ENCODE data around the gene GPR78. TPM values are rescaled to one million over a fixed set of nuclear protein-coding genes. Genes with fewer than 3 reads are reported as not detected.
A peak's percentile ranks its signal among the peaks of the same experiment; 100 is the strongest.

The GPR78 gene
- polyA plus RNA-seq, 1 donor (not counting 4 experiments of a cell fraction or from before 2014, with no cell fraction given), result not detected

DNA sequence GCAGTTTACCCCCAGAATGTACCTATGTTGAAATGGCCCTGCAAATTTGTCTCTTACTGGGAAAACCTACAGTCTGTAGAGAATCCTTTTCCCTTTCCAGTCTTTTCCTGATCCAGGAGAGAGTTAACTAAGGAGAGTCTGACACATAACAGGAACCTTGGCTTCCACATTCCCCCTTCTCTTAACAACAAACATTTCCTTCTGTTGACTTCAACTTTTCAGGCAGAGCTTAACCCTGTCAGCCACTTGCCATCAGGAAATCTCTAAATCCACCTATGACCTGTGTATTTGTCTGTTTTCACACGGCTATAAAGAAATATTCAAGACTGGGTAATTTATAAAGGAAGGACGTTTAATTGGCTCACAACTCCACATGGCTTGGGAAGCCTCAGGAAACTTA is 45.6 kb upstream of the GPR78 start:
- H3K9ac ChIP-seq (ENCODE audit: control insufficient read depth, extremely low read depth, insufficient read depth, low read length), result no peak overlapping the region
- H4K20me1 ChIP-seq (ENCODE audit: control insufficient read depth, extremely low read depth, insufficient read depth, low read length), result no peaks in the 10 kb centered on the region
- DNase-seq (ENCODE audit: low read depth, low spot score), result no peak
- H3K4me2 ChIP-seq (ENCODE audit: control insufficient read depth, extremely low read depth, insufficient read depth, low read depth, low read length), result peak overlapping the region; percentile 69
- no peaks in the 10 kb centered on the region for H3K36me3 ChIP-seq (ENCODE audit: control insufficient read depth in 2 of 2, extremely low read depth in 1 of 2, insufficient read depth in 2 of 2, low read length in 2 of 2)
- H3K79me2 ChIP-seq (ENCODE audit: control insufficient read depth, insufficient read depth, low read length), result no peaks in the 10 kb centered on the region
- no peak for TF ChIP-seq EZH2 (IDR thresholded peaks at IDR 0.05; ENCODE audit: low read length)
- TF ChIP-seq, protein P1, sequence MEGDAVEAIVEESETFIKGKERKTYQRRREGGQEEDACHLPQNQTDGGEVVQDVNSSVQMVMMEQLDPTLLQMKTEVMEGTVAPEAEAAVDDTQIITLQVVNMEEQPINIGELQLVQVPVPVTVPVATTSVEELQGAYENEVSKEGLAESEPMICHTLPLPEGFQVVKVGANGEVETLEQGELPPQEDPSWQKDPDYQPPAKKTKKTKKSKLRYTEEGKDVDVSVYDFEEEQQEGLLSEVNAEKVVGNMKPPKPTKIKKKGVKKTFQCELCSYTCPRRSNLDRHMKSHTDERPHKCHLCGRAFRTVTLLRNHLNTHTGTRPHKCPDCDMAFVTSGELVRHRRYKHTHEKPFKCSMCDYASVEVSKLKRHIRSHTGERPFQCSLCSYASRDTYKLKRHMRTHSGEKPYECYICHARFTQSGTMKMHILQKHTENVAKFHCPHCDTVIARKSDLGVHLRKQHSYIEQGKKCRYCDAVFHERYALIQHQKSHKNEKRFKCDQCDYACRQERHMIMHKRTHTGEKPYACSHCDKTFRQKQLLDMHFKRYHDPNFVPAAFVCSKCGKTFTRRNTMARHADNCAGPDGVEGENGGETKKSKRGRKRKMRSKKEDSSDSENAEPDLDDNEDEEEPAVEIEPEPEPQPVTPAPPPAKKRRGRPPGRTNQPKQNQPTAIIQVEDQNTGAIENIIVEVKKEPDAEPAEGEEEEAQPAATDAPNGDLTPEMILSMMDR (optimal IDR thresholded peaks at IDR 0.05 in 1 of 3, IDR thresholded peaks at IDR 0.05 in 1 of 3, conservative IDR thresholded peaks at IDR 0.05 in 1 of 3; ENCODE audit: extremely low read depth in 1 of 3, insufficient read depth in 2 of 3, low read length in 3 of 3), result no peak
- H3K27ac ChIP-seq (ENCODE audit: control insufficient read depth, insufficient read depth, low read length), result peak overlapping the region; percentile 4
- H3K27me3 ChIP-seq (ENCODE audit: control insufficient read depth, extremely low read depth, insufficient read depth, low read length), result peaks cover 7% of the 10 kb centered on the region
- H3K4me3 ChIP-seq (ENCODE audit: control insufficient read depth in 2 of 3, extremely low read depth in 1 of 3, insufficient read depth in 2 of 3, low read depth in 1 of 3, low read length in 3 of 3), result no peak overlapping the region
- no peak overlapping the region for H2AFZ ChIP-seq (ENCODE audit: control insufficient read depth, low read length)
- no peaks in the 10 kb centered on the region for H3K9me1 ChIP-seq (ENCODE audit: control insufficient read depth, extremely low read depth, insufficient read depth, low read length)
- no peaks in the 10 kb centered on the region for H3K9me3 ChIP-seq (ENCODE audit: control insufficient read depth, low read depth, low read length)
- dilution Hi-C loops (cut with MboI; ENCODE audit: extremely low pct_ligation_motif_present, low sequenced_read_pairs), result no loop called here
- peaks cover 30% of the 10 kb centered on the region for H3K4me1 ChIP-seq (ENCODE audit: control insufficient read depth, extremely low read depth, insufficient read depth, low read length)
- no peak for FAIRE-seq

DNA sequence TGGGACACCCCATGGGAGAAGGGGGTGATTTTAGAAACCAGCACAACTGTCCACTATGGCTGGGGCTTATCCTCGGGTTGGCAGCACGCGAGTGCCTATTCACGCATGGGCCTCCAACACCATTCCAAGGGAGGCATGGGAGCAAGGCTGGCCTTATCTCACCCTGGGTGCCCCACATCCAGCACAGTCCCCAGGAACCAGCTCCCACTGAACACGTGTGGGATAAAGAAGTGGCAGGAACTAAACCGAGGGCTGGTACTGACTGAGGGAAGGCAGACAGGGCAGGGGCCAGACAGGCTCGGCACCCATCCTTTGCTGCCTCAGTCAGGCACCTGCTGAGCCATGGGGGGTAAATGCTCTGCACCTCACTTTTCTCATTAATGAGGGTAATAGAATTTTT is 43.7 kb upstream of the GPR78 start:
- H3K9me3 ChIP-seq (ENCODE audit: control insufficient read depth, low read depth, low read length), result no peaks in the 10 kb centered on the region
- H3K36me3 ChIP-seq (ENCODE audit: control insufficient read depth in 2 of 2, extremely low read depth in 1 of 2, insufficient read depth in 2 of 2, low read length in 2 of 2), result no peaks in the 10 kb centered on the region
- dilution Hi-C loops (cut with MboI; ENCODE audit: extremely low pct_ligation_motif_present, low sequenced_read_pairs), result no loop called here
- no peak overlapping the region for H3K4me2 ChIP-seq (ENCODE audit: control insufficient read depth, extremely low read depth, insufficient read depth, low read depth, low read length)
- H3K4me1 ChIP-seq (ENCODE audit: control insufficient read depth, extremely low read depth, insufficient read depth, low read length), result peaks cover 30% of the 10 kb centered on the region
- peaks cover 11% of the 10 kb centered on the region for H3K27me3 ChIP-seq (ENCODE audit: control insufficient read depth, extremely low read depth, insufficient read depth, low read length)
- H2AFZ ChIP-seq (ENCODE audit: control insufficient read depth, low read length), result no peak overlapping the region
- FAIRE-seq, result no peak
- H3K79me2 ChIP-seq (ENCODE audit: control insufficient read depth, insufficient read depth, low read length), result no peaks in the 10 kb centered on the region
- TF ChIP-seq EZH2 (IDR thresholded peaks at IDR 0.05; ENCODE audit: low read length), result no peak
- TF ChIP-seq, protein P1 (optimal IDR thresholded peaks at IDR 0.05 in 1 of 3, IDR thresholded peaks at IDR 0.05 in 1 of 3, conservative IDR thresholded peaks at IDR 0.05 in 1 of 3; ENCODE audit: extremely low read depth in 1 of 3, insufficient read depth in 2 of 3, low read length in 3 of 3), result no peak
- H3K4me3 ChIP-seq (ENCODE audit: control insufficient read depth in 2 of 3, extremely low read depth in 1 of 3, insufficient read depth in 2 of 3, low read depth in 1 of 3, low read length in 3 of 3), result no peak overlapping the region
- no peaks in the 10 kb centered on the region for H3K9me1 ChIP-seq (ENCODE audit: control insufficient read depth, extremely low read depth, insufficient read depth, low read length)
- H3K27ac ChIP-seq (ENCODE audit: control insufficient read depth, insufficient read depth, low read length), result no peak overlapping the region
- DNase-seq (ENCODE audit: low read depth, low spot score), result no peak
- no peak overlapping the region for H3K9ac ChIP-seq (ENCODE audit: control insufficient read depth, extremely low read depth, insufficient read depth, low read length)
- H4K20me1 ChIP-seq (ENCODE audit: control insufficient read depth, extremely low read depth, insufficient read depth, low read length), result no peaks in the 10 kb centered on the region
